Measurements from ENCODE around the gene TFB2M. TPM values are rescaled to one million over a fixed set of nuclear protein-coding genes. Genes with fewer than 3 reads are reported as not detected.
A peak's percentile ranks its signal among the peaks of the same experiment; 100 is the strongest.

TFB2M gene
- total and polyA plus RNA-seq, 8 donors: 4.7 to 34.8 (median 10.9) TPM

- 39 to 54% (median 44%) methylated on average over 3 of the region's 3 CpGs for WGBS, 5 donors
- peak; percentile 60 to 62 for DNase-seq
These were observed 28.2 kb downstream of the TFB2M start for GRCh38 chr1:246537887-246538286.

GRCh38 chr1:246537441-246537840 lies 28.6 kb downstream of the TFB2M start:
- Histone ChIP-seq H3K27me3 (no peaks in the 10 kb centered on the region), H3K27ac (peak overlapping the region in 1 of 5 donors; percentile 7), H3K4me1 (peaks cover 0 to 8% (median 0%) of the 10 kb centered on the region in 4 donors), H3K36me3 (peaks cover 18 to 43% (median 36%) of the 10 kb centered on the region in 4 donors), H3K4me3 (no peak overlapping the region), H3K9me3 (no peaks in the 10 kb centered on the region)
- intact Hi-C loops (cut with DNase I; ENCODE audit: low total_unique reads): no loop called here
- 76 to 81% (median 79%) methylated on average over 7 of the region's 7 CpGs for WGBS, 5 donors
- no peak for TF ChIP-seq POLR2A (IDR thresholded peaks at IDR 0.05)
- no peak for TF ChIP-seq POLR2AphosphoS5 (IDR thresholded peaks at IDR 0.05)
- no peak for TF ChIP-seq EP300 (IDR thresholded peaks at IDR 0.05)
- TF ChIP-seq CTCF (IDR thresholded peaks at IDR 0.05): no peak
- no peak for DNase-seq

More at GRCh38 chr1:246537887-246538286, 28.2 kb downstream of the TFB2M start:
- Histone ChIP-seq H3K4me1 (peaks cover 0 to 8% (median 0%) of the 10 kb centered on the region in 4 donors), H3K9me3 (no peaks in the 10 kb centered on the region), H3K36me3 (peaks cover 20 to 47% (median 40%) of the 10 kb centered on the region in 4 donors), H3K4me3 (no peak overlapping the region), H3K27ac (peak overlapping the region in 1 of 5 donors; percentile 7), H3K27me3 (no peaks in the 10 kb centered on the region)
- no peak for TF ChIP-seq EP300 (IDR thresholded peaks at IDR 0.05)
- TF ChIP-seq CTCF (IDR thresholded peaks at IDR 0.05): no peak
- TF ChIP-seq POLR2AphosphoS5 (IDR thresholded peaks at IDR 0.05): peak in 2 of 3 donors; percentile 11 to 51
- intact Hi-C loops (cut with DNase I; ENCODE audit: low total_unique reads): no loop called here

- no peaks in the 10 kb centered on the region for H3K27me3 ChIP-seq
- peaks cover 0 to 20% (median 15%) of the 10 kb centered on the region in 4 donors for H3K9me3 ChIP-seq
- peaks cover 0 to 8% (median 0%) of the 10 kb centered on the region in 4 donors for H3K4me1 ChIP-seq
- WGBS, 5 donors: 76 to 84% (median 82%) methylated on average over 1 of the region's 1 CpG
- H3K27ac ChIP-seq: no peak overlapping the region
- TF ChIP-seq POLR2AphosphoS5 (IDR thresholded peaks at IDR 0.05) (no peak), POLR2A (IDR thresholded peaks at IDR 0.05) (no peak), CTCF (IDR thresholded peaks at IDR 0.05) (no peak)
- no peak overlapping the region for H3K4me3 ChIP-seq
- H3K36me3 ChIP-seq: peaks cover under 1 to 10% (median 5%) of the 10 kb centered on the region in 4 donors
- no peak for DNase-seq
- intact Hi-C loops (cut with DNase I; ENCODE audit: low total_unique reads): no loop called here
These were observed 31.9 kb downstream of the TFB2M start for GRCh38 chr1:246534114-246534513.

- peaks cover 0 to 3% (median 0%) of the 10 kb centered on the region in 4 donors for H3K36me3 ChIP-seq
- WGBS, 5 donors: 77 to 97% (median 89%) methylated on average over 2 of the region's 2 CpGs
- TF ChIP-seq POLR2AphosphoS5 (IDR thresholded peaks at IDR 0.05): no peak
- no peak for TF ChIP-seq CTCF (IDR thresholded peaks at IDR 0.05)
- TF ChIP-seq POLR2A (IDR thresholded peaks at IDR 0.05): no peak
- TF ChIP-seq EP300 (IDR thresholded peaks at IDR 0.05): no peak
- H3K27ac ChIP-seq: no peak overlapping the region
- DNase-seq: no peak
- H3K4me1 ChIP-seq: peaks cover 0 to 8% (median 0%) of the 10 kb centered on the region in 4 donors
- no peak overlapping the region for H3K4me3 ChIP-seq
- peaks cover 0 to 20% (median 15%) of the 10 kb centered on the region in 4 donors for H3K9me3 ChIP-seq
- H3K27me3 ChIP-seq: no peaks in the 10 kb centered on the region
- intact Hi-C loops (cut with DNase I; ENCODE audit: low total_unique reads): no loop called here
These were observed 32.6 kb downstream of the TFB2M start for GRCh38 chr1:246533371-246533905.

Data from stomach (tissue), 9 donors.